Esophagus squamous epithelium (tissue), 4 donors: Measurements from ENCODE around the gene TBPL1.

Source experiments
- CTCF ChIP-seq, 6 experiments: fragments of 450-650 bp in 4 of 6; fragments of 200-600 bp in 2 of 6; sonication (generic) in 2 of 6; IDR thresholded peaks; one replicate each; pipeline ENCODE4 v1.5.1; 2016 to 2019; ENCODE audit warnings: antibody characterized with exemption in 6 of 6, mild to moderate bottlenecking in 4 of 6, moderate library complexity in 4 of 6
- POLR2A ChIP-seq, 4 donors: fragments of 450-650 bp; IDR thresholded peaks; one replicate each; pipeline ENCODE4 v1.6.1; 2017; ENCODE audit warnings: antibody characterized with exemption in 4 of 4, mild to moderate bottlenecking in 4 of 4, moderate library complexity in 3 of 4

GRCh38 chr6:133945158-133945557, 7.9 kb upstream of the TBPL1 start:
- TF ChIP-seq CTCF (IDR thresholded peaks at IDR 0.05) = no peak
- TF ChIP-seq POLR2A (IDR thresholded peaks at IDR 0.05) = no peak
